C4-2B (cell line): ENCODE data around the gene CLIC4.

Experiments used
- H3K27ac ChIP-seq: fragments of 450-650 bp; 2 replicates; pipeline ENCODE4 v1.5.1; 2017
- CTCF ChIP-seq: fragments of 450-650 bp; conservative IDR thresholded peaks from 2 replicates; pipeline ENCODE4 v1.5.1; 2017; ENCODE audit warnings: mild to moderate bottlenecking
- ZFX ChIP-seq: fragments of 450-650 bp; IDR thresholded peaks from 2 replicates; pipeline ENCODE4 v1.6.1; 2017

CLIC4 gene

DNA sequence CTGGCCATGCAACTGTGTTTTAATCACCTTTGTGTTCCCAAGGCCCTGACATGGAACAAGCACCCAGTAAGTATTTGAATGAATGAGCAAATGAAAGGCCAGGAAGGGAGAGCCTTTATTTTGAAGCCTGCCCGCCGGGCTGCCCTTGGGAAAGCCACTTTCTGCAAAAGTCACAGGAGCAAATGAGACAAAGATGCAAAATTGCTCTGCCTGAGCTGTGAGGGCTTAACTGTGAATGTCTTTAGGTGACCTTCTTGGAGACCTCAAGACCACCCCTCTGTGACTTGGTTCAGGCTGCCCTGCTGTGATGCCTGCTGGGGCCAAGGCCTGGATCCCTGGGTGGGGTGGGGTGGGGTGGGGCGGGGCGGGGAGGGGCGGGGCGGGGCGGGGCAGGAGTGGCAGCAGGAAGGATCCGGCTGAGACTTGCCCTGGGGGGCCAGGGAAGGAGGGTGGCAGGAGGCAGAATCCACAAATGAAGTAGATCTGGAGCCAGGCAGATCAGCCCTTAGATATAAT, 130.8 kb downstream of the CLIC4 start:
- TF ChIP-seq CTCF = no peak
- no peak for TF ChIP-seq ZFX
- no peak overlapping the region for H3K27ac ChIP-seq

DNA sequence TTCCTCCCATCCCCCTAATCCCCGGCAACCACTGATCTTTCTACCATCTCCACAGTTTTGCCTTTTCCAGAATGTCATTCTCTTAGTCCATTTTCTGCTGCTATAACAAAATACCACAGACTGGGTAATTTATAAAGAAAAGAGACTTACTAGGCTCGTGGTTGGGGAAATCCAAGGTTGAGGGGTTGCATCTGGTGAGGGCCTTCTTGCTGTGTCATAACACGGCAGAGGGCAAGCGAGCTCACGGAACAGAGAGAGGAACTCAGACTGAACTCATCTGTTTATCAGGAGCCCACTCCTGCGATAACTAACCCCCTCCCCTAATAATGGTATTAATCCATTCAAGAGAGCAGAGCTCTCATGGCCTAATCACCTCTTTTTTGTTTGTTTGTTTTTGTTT, 132.8 kb downstream of the CLIC4 start:
- no peak for TF ChIP-seq CTCF
- TF ChIP-seq ZFX = no peak
- H3K27ac ChIP-seq = no peak overlapping the region

DNA sequence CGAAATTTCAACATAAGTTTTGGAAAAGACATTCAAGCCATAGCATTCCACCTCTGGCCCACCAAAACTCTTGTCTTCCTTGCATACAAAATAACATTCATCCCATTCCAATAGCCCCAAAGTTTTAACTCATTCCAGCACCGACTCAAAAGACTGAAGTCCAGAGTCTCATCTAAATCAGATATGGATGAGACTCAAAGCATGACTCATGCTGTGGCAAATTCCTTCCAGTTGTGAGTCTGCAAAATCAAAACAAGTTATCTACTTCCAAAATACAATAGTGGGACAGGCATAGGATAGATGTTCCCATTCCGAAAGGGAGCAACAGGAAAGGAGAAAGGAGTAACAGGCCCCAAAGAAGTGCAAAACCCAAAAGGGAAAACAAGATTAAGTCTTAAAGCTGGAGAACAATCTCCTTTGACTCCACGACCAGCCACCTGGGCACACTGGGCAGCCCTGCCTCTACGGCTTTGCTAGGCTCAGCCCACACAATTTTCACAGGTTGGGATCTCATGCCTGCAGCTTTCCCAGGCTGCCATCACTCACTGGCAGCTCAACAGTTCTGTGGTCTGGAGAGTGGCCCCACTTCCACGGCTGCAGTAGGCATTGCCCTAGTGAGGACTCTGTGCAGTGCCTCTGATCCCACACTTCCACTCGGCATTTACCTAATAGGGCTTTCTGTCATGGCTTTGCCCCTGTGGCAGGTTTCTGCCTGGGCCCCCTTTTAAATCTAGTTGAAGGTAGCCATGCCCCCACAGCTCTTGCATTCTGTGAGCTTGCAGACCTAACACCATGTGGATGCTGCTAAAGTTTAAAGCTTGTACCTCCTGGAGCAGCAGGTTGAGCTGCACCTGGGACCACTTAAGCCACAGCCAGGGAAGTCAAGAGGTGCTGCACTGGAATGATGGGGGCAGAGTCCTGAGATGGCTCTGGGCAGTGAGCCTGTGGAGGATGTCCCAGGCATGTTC, 133.8 kb downstream of the CLIC4 start:
- H3K27ac ChIP-seq = no peak overlapping the region
- TF ChIP-seq CTCF (no peak), ZFX (no peak)

- no peak for TF ChIP-seq ZFX
- no peak for TF ChIP-seq CTCF
- no peak overlapping the region for H3K27ac ChIP-seq
Measured at GRCh38 chr1:24881034-24881433, 135.8 kb downstream of the CLIC4 start.

DNA sequence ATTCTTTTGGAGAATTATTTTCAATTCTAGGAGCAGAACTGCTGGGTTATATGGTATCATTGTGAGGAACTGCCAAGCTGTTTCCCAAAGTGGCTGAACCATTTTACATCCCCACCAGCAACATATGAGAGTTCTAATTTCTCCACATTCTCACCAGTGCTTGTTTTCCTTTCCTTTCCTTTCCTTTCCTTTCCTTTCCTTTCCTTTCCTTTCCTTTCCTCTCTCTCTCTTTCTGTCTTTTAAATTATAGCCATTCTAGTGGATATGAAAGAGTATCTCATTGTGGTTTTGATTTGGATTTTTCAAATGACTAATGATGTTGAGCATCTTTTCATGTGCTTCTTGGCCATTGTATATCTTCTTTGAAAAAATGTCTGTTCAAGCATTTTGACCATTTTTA, 139.5 kb downstream of the CLIC4 start:
- no peak for TF ChIP-seq CTCF
- no peak for TF ChIP-seq ZFX
- H3K27ac ChIP-seq = no peak overlapping the region

DNA sequence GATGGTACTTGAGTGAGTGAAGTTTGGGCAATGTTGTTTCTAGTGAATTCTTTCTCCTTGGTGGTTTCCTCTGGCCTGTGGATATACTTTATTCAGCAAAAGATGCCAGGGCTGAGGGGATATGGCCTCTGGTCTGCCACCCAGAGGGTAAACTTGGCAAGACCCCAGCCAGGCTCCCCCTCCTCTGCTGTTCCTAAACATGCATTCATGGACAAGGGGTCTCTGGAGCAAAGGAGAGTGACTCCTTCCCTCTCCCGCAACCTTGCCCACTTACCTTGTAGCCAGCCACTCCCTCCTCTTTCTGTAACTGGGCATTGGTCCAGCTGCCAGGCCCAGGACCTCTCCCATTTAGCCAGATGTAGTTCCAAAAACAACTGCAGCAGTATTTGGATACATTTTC, 141.0 kb downstream of the CLIC4 start:
- no peak for TF ChIP-seq ZFX
- no peak for TF ChIP-seq CTCF

More for the DNA sequence above, 141.0 kb downstream of the CLIC4 start:
- no peak overlapping the region for H3K27ac ChIP-seq
